ENCODE results near the gene HOXA4.

DNA sequence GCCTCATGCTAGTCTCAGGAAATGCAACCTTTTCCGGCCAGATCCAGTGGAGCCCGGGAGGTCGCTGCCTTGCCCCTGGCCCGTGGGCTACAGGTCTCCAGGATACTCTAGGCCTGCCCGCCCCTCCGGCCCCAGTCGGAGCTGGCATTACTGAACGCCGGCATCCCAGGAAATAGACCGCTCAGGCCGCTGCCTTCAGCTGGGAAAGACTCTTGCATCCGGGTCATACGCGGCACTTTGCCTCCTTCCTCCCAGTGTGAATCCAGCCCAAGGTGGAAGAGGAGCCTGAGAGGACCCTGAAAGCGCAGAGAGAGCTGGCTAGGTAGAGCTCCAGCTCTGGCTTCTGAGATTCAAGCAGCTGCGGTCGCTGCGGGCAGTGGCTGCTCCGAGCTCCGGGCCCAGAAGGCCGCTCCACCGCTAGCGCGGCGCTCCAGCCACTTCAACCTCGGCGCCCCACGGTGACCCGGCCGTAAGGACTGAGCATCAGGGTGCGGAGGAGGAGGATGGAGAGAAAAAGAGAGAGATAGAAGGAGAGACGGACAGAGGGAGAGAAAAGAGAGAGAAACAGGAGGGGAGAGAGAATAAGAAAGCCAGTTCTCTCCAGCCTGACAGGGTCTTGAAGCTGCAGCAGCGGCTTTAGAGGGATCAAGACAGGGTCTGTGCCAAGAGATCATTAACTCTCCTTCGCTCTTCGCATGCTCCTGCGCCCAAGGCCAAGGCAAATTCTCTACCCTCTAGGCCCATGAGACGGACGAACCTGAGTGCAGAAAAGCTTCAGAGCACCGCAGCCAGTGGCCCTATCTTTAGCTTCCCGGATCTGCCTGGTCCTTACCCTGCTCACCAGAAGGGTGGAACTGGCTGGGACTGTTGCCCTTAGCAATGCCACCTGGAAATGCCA is 45.3 kb upstream of the HOXA4 start:
- TF ChIP-seq, protein P1, sequence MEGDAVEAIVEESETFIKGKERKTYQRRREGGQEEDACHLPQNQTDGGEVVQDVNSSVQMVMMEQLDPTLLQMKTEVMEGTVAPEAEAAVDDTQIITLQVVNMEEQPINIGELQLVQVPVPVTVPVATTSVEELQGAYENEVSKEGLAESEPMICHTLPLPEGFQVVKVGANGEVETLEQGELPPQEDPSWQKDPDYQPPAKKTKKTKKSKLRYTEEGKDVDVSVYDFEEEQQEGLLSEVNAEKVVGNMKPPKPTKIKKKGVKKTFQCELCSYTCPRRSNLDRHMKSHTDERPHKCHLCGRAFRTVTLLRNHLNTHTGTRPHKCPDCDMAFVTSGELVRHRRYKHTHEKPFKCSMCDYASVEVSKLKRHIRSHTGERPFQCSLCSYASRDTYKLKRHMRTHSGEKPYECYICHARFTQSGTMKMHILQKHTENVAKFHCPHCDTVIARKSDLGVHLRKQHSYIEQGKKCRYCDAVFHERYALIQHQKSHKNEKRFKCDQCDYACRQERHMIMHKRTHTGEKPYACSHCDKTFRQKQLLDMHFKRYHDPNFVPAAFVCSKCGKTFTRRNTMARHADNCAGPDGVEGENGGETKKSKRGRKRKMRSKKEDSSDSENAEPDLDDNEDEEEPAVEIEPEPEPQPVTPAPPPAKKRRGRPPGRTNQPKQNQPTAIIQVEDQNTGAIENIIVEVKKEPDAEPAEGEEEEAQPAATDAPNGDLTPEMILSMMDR (IDR thresholded peaks at IDR 0.05): no peak
- no peak for TF ChIP-seq POLR2A (IDR thresholded peaks at IDR 0.05)
